ENCODE results near the gene CHD2.

DNA sequence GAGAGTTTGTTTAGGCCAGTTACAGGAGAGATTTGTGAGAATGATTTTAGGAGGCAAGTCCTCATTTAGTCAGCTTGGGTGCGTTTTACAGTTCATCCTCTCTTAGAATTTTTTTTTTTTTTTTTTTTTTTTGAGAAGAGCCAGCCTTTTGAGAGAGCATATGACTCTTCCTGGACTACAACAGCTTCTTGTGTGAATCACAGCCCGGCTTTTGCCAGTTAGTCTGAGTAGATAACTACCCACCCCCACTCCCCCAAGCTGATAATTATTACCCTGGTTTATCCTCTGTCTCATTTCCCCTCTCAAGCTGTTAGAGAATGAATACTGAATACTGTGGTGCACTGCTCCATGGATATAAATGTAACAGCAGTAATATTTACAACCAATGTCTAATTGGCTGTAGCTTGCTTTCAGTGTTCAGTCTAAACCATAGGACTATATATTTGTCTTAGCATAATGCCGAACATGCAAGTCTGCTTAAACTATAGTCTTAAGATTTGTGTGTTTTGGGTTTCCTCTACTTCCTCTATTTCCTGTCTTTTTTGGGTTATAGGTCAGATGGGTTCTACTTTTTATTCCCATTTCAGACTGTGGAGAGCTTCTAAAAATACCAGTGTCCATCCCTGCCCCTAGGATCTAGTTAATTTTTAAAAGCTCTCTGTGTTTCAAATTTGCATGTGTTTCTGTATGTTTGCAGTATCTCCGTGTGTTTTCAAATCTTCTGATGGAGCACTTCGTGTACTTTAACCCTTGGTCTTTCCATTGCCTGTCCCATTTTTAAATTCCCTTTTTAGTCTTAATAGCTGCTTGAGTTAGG, 8.0 kb downstream of the CHD2 start:
- peak; percentile 38 for TF ChIP-seq POLR2AphosphoS5 (IDR thresholded peaks at IDR 0.05)
- no peak for TF ChIP-seq POLR2A (IDR thresholded peaks at IDR 0.05)
